ENCODE measurements around the gene RAB7B.

GRCh38 chr1:206048582-206048981 lies 45.4 kb upstream of the RAB7B start:
- TF ChIP-seq CTCF (conservative IDR thresholded peaks at IDR 0.05 in 1 of 2, IDR thresholded peaks at IDR 0.05 in 1 of 2; ENCODE audit: low read depth in 1 of 2, low read length in 2 of 2) (no peak), EZH2 (IDR thresholded peaks at IDR 0.05; ENCODE audit: low read length, missing control alignments) (no peak)
